Body of pancreas (tissue), 4 donors: ENCODE data around the gene EPRS1.

ENCODE experiments used
- CTCF ChIP-seq, 7 experiments: fragments of 450-650 bp in 4 of 7; fragments of 200-600 bp in 3 of 7; sonication (generic) in 3 of 7; IDR thresholded peaks; one replicate each; pipeline ENCODE4 v1.5.1; 2016 to 2019; ENCODE audit warnings: antibody characterized with exemption in 7 of 7
- POLR2A ChIP-seq, 3 donors: fragments of 450-650 bp; IDR thresholded peaks; one replicate each; pipeline ENCODE4 v1.6.1; 2016; ENCODE audit warnings: antibody characterized with exemption in 3 of 3, mild to moderate bottlenecking in 2 of 3

- TF ChIP-seq CTCF (IDR thresholded peaks at IDR 0.05) (no peak), POLR2A (IDR thresholded peaks at IDR 0.05) (no peak)
Measured at GRCh38 chr1:220077887-220078286, 31.6 kb upstream of the EPRS1 start.
